ENCODE measurements around the gene RMND5B.
"Not testable (repeated sequence)": the region's sequence is repeated elsewhere in the genome, so short reads cannot be mapped to it uniquely, and the experiment has no call there.

The RMND5B gene

GRCh38 chr5:178174456-178174855 lies 43.6 kb downstream of the RMND5B start:
- no peak for DNase-seq (ENCODE audit: low read depth)

- no peak for DNase-seq (ENCODE audit: low read depth)
Observed at GRCh38 chr5:178176791-178177190, 46.0 kb downstream of the RMND5B start.

GRCh38 chr5:178177569-178177968 lies 46.8 kb downstream of the RMND5B start:
- no peak for DNase-seq (ENCODE audit: low read depth)

- DNase-seq (ENCODE audit: low read depth) = no peak
Observed at GRCh38 chr5:178180141-178180863, 49.5 kb downstream of the RMND5B start.

- DNase-seq (ENCODE audit: low read depth) = no peak
Observed at GRCh38 chr5:178182158-178182876, 51.5 kb downstream of the RMND5B start.

GRCh38 chr5:178186427-178186826 lies 55.6 kb downstream of the RMND5B start:
- no peak for DNase-seq (ENCODE audit: low read depth)

GRCh38 chr5:178187014-178187413 lies 56.2 kb downstream of the RMND5B start, which contains the start of gene GMCL2:
Gene GMCL2, minus strand, starts transcription at chr5:178187371. Its CDS starts 72 bp downstream, at chr5:178187299.
- DNase-seq (ENCODE audit: low read depth) = no peak

- no peak for DNase-seq (ENCODE audit: low read depth)
Observed at GRCh38 chr5:178189433-178189832, 58.6 kb downstream of the RMND5B start.

- no peak for DNase-seq (ENCODE audit: low read depth)
Observed at GRCh38 chr5:178191661-178192060, 60.8 kb downstream of the RMND5B start.

GRCh38 chr5:178192244-178192643 lies 61.4 kb downstream of the RMND5B start:
- DNase-seq (ENCODE audit: low read depth) = no peak

- no peak for DNase-seq (ENCODE audit: low read depth)
Observed at GRCh38 chr5:178192787-178193186, 62.0 kb downstream of the RMND5B start.

GRCh38 chr5:178193251-178193809 lies 62.5 kb downstream of the RMND5B start:
- no peak for DNase-seq (ENCODE audit: low read depth)

- no peak for DNase-seq (ENCODE audit: low read depth)
Observed at GRCh38 chr5:178194026-178194425, 63.2 kb downstream of the RMND5B start.

GRCh38 chr5:178196281-178196812 lies 65.5 kb downstream of the RMND5B start:
- DNase-seq (ENCODE audit: low read depth) = no peak

GRCh38 chr5:178196986-178197385 lies 66.2 kb downstream of the RMND5B start:
- no peak for DNase-seq (ENCODE audit: low read depth)

GRCh38 chr5:178198151-178198550 lies 67.3 kb downstream of the RMND5B start:
- not testable (repeated sequence) for DNase-seq (ENCODE audit: low read depth)

GRCh38 chr5:178198706-178199105 lies 67.9 kb downstream of the RMND5B start:
- DNase-seq (ENCODE audit: low read depth) = no peak

GRCh38 chr5:178199581-178200434 lies 69.0 kb downstream of the RMND5B start:
- DNase-seq (ENCODE audit: low read depth) = no peak

Measured in HS-5 (cell line).